ENCODE data around the gene FHAD1.

FHAD1 gene

GRCh38 chr1:15444468-15445389 is 197.7 kb downstream of the FHAD1 start:
- no peak for DNase-seq

- DNase-seq, result no peak
Measured at GRCh38 chr1:15445390-15446122, 198.5 kb downstream of the FHAD1 start.

- DNase-seq, result no peak
Measured at GRCh38 chr1:15446212-15446611, 199.2 kb downstream of the FHAD1 start.

Data from fibroblast of skin of right quadriceps (primary cell).